ENCODE data around the gene ALDH2. TPM values are rescaled to one million over a fixed set of nuclear protein-coding genes. Genes with fewer than 3 reads are reported as not detected.
A peak's percentile ranks its signal among the peaks of the same experiment; 100 is the strongest.

Gene ALDH2
- total and polyA plus RNA-seq, 9 of the 15 experiments (the other 6 are each of a cell fraction or from before 2014, with no cell fraction given), result 1.9 to 22.5 (median 12.2) TPM

- no peak overlapping the region; the same call in 1 of the 2 replicates for H2AFZ ChIP-seq (ENCODE audit: low read depth, low read length)
- peak; percentile 64 for FAIRE-seq
- H3K9me1 ChIP-seq (ENCODE audit: control insufficient read depth, insufficient read depth, low read length), result no peaks in the 10 kb centered on the region
- ATAC-seq, result peak; percentile 28; the same call in 2 of the 3 replicates
- no peaks in the 10 kb centered on the region for H4K20me1 ChIP-seq (replicated peaks; ENCODE audit: control insufficient read depth, insufficient read depth, low read length)
- H3K79me2 ChIP-seq (ENCODE audit: control insufficient read depth, insufficient read depth, low read length), result no peaks in the 10 kb centered on the region
- peaks cover 10 to 31% of the 10 kb centered on the region in 2 experiments; a peak in 3 of 5 replicates for H3K4me1 ChIP-seq (replicated peaks in 1 of 2; ENCODE audit: control insufficient read depth in 2 of 2, insufficient read depth in 2 of 2, low read length in 2 of 2)
- H3K36me3 ChIP-seq (ENCODE audit: control insufficient read depth, insufficient read depth, low read length), result no peaks in the 10 kb centered on the region
- in situ Hi-C loops (cut with MboI) (no loop called here), intact Hi-C loops (cut with micrococcal nuclease) (no loop called here)
- no TSS peak for BruUV-seq (replicated peaks)
- no peak overlapping the region for H3K27ac ChIP-seq (ENCODE audit: extremely low read depth, low read depth, low read length)
- no peak overlapping the region for H3K4me2 ChIP-seq (ENCODE audit: insufficient read depth, low read length)
- H3K9me3 ChIP-seq (replicated peaks; ENCODE audit: control insufficient read depth, insufficient read depth, low read depth, low read length), result no peaks in the 10 kb centered on the region
- H3K9ac ChIP-seq (ENCODE audit: insufficient read depth in 1 of 2, low read depth in 2 of 2, low read length in 2 of 2), result peak overlapping the region in 1 of 2 experiments; percentile 82; a peak in 2 of 4 replicates
- ChIA-PET CTCF (ENCODE audit: low intra/inter-chr PET ratio) (interaction anchor here (0.5 to 1.7 kb wide), 3 partner anchors 55 to 1340 kb away, joined by 3 to 6 read pairs (median 3); no protein-coding TSS in a partner anchor), POLR2A (no interaction called here)
- H3K4me3 ChIP-seq, result no peak overlapping the region
- no peaks in the 10 kb centered on the region for H3K27me3 ChIP-seq (ENCODE audit: control insufficient read depth in 2 of 2, insufficient read depth in 2 of 2, low read length in 2 of 2)
- DNase-seq (ENCODE audit: extremely low read depth in 1 of 4, low spot score in 3 of 4), result peak in 1 of 4 experiments; percentile 24
- 43% methylated on average over 14 of the region's 15 CpGs for WGBS (ENCODE audit: insufficient coverage, low coverage, missing lambda C conversion rate)
- TF ChIP-seq SMARCC2 (IDR thresholded peaks at IDR 0.05; ENCODE audit: low read depth) (no peak), FOXA1 (IDR thresholded peaks at IDR 0.05; ENCODE audit: borderline replicate concordance) (no peak), MCM7 (IDR thresholded peaks at IDR 0.05) (no peak), ZNF263 (CRISPR knock-in tag; IDR thresholded peaks at IDR 0.05; ENCODE audit: borderline replicate concordance) (peak; percentile 97), SREBF1 (IDR thresholded peaks at IDR 0.05; ENCODE audit: borderline replicate concordance, low read depth, low read length) (no peak), SMARCE1 (IDR thresholded peaks at IDR 0.05) (no peak; the same call in 1 of the 2 replicates), EP400 (IDR thresholded peaks at IDR 0.05) (no peak), THRB (CRISPR knock-in tag; conservative IDR thresholded peaks at IDR 0.05) (no peak), ZNF134 (CRISPR knock-in tag; conservative IDR thresholded peaks at IDR 0.05) (no peak), HMG20A (CRISPR knock-in tag; conservative IDR thresholded peaks at IDR 0.05) (no peak), BCLAF1 (IDR thresholded peaks at IDR 0.05; ENCODE audit: borderline replicate concordance in 1 of 2, control insufficient read depth in 1 of 2, low read depth in 2 of 2, low read length in 1 of 2) (no peak)
- TF ChIP-seq, protein P1, sequence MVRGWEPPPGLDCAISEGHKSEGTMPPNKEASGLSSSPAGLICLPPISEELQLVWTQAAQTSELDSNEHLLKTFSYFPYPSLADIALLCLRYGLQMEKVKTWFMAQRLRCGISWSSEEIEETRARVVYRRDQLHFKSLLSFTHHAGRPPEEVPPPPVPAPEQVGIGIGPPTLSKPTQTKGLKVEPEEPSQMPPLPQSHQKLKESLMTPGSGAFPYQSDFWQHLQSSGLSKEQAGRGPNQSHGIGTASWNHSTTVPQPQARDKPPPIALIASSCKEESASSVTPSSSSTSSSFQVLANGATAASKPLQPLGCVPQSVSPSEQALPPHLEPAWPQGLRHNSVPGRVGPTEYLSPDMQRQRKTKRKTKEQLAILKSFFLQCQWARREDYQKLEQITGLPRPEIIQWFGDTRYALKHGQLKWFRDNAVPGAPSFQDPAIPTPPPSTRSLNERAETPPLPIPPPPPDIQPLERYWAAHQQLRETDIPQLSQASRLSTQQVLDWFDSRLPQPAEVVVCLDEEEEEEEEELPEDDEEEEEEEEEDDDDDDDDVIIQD (CRISPR knock-in tag; IDR thresholded peaks at IDR 0.05), result no peak
- TF ChIP-seq, protein P2, sequence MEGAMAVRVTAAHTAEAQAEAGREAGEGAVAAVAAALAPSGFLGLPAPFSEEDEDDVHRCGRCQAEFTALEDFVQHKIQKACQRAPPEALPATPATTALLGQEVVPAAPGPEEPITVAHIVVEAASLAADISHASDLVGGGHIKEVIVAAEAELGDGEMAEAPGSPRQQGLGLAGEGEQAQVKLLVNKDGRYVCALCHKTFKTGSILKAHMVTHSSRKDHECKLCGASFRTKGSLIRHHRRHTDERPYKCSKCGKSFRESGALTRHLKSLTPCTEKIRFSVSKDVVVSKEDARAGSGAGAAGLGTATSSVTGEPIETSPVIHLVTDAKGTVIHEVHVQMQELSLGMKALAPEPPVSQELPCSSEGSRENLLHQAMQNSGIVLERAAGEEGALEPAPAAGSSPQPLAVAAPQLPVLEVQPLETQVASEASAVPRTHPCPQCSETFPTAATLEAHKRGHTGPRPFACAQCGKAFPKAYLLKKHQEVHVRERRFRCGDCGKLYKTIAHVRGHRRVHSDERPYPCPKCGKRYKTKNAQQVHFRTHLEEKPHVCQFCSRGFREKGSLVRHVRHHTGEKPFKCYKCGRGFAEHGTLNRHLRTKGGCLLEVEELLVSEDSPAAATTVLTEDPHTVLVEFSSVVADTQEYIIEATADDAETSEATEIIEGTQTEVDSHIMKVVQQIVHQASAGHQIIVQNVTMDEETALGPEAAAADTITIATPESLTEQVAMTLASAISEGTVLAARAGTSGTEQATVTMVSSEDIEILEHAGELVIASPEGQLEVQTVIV (CRISPR knock-in tag; IDR thresholded peaks at IDR 0.05; ENCODE audit: borderline replicate concordance), result no peak
Observed at GRCh38 chr12:111757361-111758119, 9.2 kb upstream of the ALDH2 start.

All from K562 (cell line).